ENCODE data around the gene SNED1. TPM values are rescaled to one million over a fixed set of nuclear protein-coding genes. Genes with fewer than 3 reads are reported as not detected.
A peak's percentile ranks its signal among the peaks of the same experiment; 100 is the strongest.

SNED1 gene
- total and polyA plus RNA-seq, 2 donors (not counting 1 experiment from before 2014, with no cell fraction given): 27.2 to 39.5 TPM

- no peaks in the 10 kb centered on the region for H3K4me1 ChIP-seq (ENCODE audit: control insufficient read depth, extremely low read depth, insufficient read depth, low read length)
- H2AFZ ChIP-seq (ENCODE audit: low read length): no peak overlapping the region
- no peak for TF ChIP-seq CTCF (conservative IDR thresholded peaks at IDR 0.05 in 1 of 2, IDR thresholded peaks at IDR 0.05 in 1 of 2; ENCODE audit: low read depth in 1 of 2, low read length in 2 of 2)
- no peak for TF ChIP-seq EZH2 (IDR thresholded peaks at IDR 0.05; ENCODE audit: low read length, missing control alignments)
- no peaks in the 10 kb centered on the region for H3K36me3 ChIP-seq (ENCODE audit: control insufficient read depth, insufficient read depth, low read length)
- no peak overlapping the region for H3K4me3 ChIP-seq (replicated peaks in 1 of 4; ENCODE audit: control extremely low read depth in 1 of 4, insufficient read depth in 1 of 4, low read depth in 3 of 4, low read length in 4 of 4)
- H3K9me3 ChIP-seq (ENCODE audit: control insufficient read depth, insufficient read depth, low read depth, low read length): no peaks in the 10 kb centered on the region
- H4K20me1 ChIP-seq (ENCODE audit: control insufficient read depth, extremely low read depth, insufficient read depth, low read length): no peaks in the 10 kb centered on the region
- no peaks in the 10 kb centered on the region for H3K27me3 ChIP-seq (ENCODE audit: control insufficient read depth, insufficient read depth, low read length)
- peaks cover 5% of the 10 kb centered on the region for H3K79me2 ChIP-seq (ENCODE audit: control insufficient read depth, insufficient read depth, low read length)
- H3K9ac ChIP-seq (ENCODE audit: insufficient read depth, low read length): no peak overlapping the region
- peak in 1 of 2 donors; percentile 63 for DNase-seq (ENCODE audit: low read depth in 2 of 2)
- no peak overlapping the region for H3K27ac ChIP-seq (ENCODE audit: insufficient read depth, low read length)
- H3K4me2 ChIP-seq (ENCODE audit: extremely low read depth, insufficient read depth, low read length): no peak overlapping the region
Observed at GRCh38 chr2:241018051-241018891, 19.9 kb downstream of the SNED1 start.

- no peak for DNase-seq (ENCODE audit: low read depth in 2 of 2)
- H3K36me3 ChIP-seq (ENCODE audit: control insufficient read depth, insufficient read depth, low read length): no peaks in the 10 kb centered on the region
Observed at GRCh38 chr2:241019441-241020139, 21.2 kb downstream of the SNED1 start.

More at GRCh38 chr2:241019441-241020139, 21.2 kb downstream of the SNED1 start:
- H3K79me2 ChIP-seq (ENCODE audit: control insufficient read depth, insufficient read depth, low read length): peaks cover 5% of the 10 kb centered on the region
- H3K27ac ChIP-seq (ENCODE audit: insufficient read depth, low read length): no peak overlapping the region
- H3K27me3 ChIP-seq (ENCODE audit: control insufficient read depth, insufficient read depth, low read length): no peaks in the 10 kb centered on the region
- no peak overlapping the region for H2AFZ ChIP-seq (ENCODE audit: low read length)
- H4K20me1 ChIP-seq (ENCODE audit: control insufficient read depth, extremely low read depth, insufficient read depth, low read length): no peaks in the 10 kb centered on the region
- no peak overlapping the region for H3K4me3 ChIP-seq (replicated peaks in 1 of 4; ENCODE audit: control extremely low read depth in 1 of 4, insufficient read depth in 1 of 4, low read depth in 3 of 4, low read length in 4 of 4)
- H3K9ac ChIP-seq (ENCODE audit: insufficient read depth, low read length): no peak overlapping the region
- H3K9me3 ChIP-seq (ENCODE audit: control insufficient read depth, insufficient read depth, low read depth, low read length): no peaks in the 10 kb centered on the region
- H3K4me1 ChIP-seq (ENCODE audit: control insufficient read depth, extremely low read depth, insufficient read depth, low read length): no peaks in the 10 kb centered on the region
- H3K4me2 ChIP-seq (ENCODE audit: extremely low read depth, insufficient read depth, low read length): no peak overlapping the region
- TF ChIP-seq CTCF (conservative IDR thresholded peaks at IDR 0.05 in 1 of 2, IDR thresholded peaks at IDR 0.05 in 1 of 2; ENCODE audit: low read depth in 1 of 2, low read length in 2 of 2) (no peak), EZH2 (IDR thresholded peaks at IDR 0.05; ENCODE audit: low read length, missing control alignments) (no peak)
